CD1c-positive myeloid dendritic cell (primary cell): ENCODE measurements around the gene STIP1.

Source experiments
- DNase-seq: peaks from one replicate; pipeline ENCODE4 v3.0.0-alpha.2; 2016; ENCODE audit errors: extremely low spot score

STIP1 gene

DNA sequence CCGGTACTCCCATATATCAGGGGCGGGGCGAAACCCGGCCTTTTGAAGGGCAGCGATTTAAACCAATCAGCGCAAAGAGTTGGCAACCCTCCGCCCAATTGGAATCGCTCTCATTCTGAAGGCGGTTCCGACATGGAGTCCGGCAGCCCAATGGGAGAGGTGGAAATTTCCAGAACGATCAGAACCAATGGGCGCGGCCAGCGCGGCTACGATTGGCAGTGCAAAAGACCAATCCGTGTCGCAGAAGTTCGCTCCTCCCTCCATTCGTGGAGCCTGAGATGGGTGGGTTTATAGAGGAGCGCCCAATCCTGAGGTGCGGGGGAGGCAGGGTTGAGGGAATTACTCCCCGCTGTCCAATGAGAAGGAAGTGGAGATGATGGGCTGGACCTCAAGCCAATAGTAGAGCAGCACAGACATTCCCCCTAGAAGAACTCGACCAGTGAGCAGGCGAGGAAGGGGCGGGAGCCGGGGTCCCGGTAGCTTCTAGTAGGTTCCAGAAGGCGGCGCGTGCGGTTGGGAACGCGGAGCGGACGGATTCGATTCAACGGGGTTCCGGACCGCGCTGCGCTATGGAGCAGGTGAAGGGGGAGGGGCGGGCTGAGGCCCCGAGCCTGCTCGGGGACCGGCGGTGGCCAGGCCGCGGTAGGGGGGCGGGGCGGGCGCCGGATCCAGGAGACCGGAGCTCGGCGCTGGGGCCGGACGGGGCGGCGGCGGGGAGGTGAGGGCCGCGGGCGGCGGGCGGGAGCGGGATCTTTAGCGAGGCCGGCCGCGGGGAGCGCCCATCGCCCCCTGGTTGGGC is at the start of gene STIP1:
Gene STIP1, plus strand, starts transcription at position 479 of the 799 bp plus-strand sequence. Its CDS starts 91 bp downstream, at position 570.
- DNase-seq: peak; percentile 100

GRCh38 chr11:64136765-64137441 is 49.1 kb upstream of the STIP1 start:
- DNase-seq: no peak

- no peak for DNase-seq
Measured at GRCh38 chr11:64138398-64138797, 47.6 kb upstream of the STIP1 start.

- no peak for DNase-seq
Measured at GRCh38 chr11:64139049-64139448, 46.9 kb upstream of the STIP1 start.

- DNase-seq: no peak
Measured at GRCh38 chr11:64140082-64140481, 45.9 kb upstream of the STIP1 start.

GRCh38 chr11:64141081-64141783 is 44.7 kb upstream of the STIP1 start:
- DNase-seq: no peak

DNA sequence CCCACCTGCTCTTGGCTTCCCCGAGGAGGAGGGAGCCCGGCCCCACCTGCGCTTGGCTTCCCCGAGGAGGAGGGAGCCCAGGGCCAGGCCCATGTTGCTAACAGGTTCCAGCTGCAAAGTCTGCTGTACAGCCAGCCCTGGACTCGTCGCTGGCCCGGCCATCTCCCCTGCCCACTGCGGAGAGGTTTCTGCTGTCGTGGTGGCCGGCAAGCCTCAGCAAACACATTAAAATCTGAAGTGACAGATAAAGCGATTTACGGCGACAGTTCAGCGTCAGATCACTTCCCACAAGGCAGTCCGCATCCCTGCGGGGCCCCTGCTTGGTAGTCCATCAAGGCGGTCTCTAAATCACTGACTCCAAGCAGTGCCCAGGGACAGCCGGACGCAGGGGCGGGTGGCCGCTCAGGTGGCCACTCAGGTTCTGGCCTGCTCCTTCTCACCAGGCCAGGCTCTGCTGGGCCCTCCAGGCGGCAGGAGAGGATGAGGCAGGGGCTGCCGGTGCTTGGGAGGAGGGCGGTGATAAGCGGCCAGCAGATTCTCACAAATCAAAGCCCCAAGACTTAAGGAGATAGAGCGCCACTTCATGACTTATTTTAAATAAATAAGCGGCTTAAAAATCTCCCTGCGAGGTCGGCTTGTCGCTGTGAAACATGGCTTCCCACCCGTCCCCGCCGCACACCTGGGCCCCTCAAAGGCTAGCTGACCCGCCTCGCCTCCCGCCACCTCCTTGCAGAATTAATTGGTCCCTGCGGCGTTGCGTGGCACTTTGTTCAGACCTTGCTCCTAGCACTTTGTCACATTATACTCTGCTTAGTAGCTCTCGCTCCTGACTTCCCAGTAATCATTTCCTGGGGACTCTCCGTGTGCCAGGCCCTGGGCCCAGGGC is 41.1 kb upstream of the STIP1 start:
- no peak for DNase-seq

DNA sequence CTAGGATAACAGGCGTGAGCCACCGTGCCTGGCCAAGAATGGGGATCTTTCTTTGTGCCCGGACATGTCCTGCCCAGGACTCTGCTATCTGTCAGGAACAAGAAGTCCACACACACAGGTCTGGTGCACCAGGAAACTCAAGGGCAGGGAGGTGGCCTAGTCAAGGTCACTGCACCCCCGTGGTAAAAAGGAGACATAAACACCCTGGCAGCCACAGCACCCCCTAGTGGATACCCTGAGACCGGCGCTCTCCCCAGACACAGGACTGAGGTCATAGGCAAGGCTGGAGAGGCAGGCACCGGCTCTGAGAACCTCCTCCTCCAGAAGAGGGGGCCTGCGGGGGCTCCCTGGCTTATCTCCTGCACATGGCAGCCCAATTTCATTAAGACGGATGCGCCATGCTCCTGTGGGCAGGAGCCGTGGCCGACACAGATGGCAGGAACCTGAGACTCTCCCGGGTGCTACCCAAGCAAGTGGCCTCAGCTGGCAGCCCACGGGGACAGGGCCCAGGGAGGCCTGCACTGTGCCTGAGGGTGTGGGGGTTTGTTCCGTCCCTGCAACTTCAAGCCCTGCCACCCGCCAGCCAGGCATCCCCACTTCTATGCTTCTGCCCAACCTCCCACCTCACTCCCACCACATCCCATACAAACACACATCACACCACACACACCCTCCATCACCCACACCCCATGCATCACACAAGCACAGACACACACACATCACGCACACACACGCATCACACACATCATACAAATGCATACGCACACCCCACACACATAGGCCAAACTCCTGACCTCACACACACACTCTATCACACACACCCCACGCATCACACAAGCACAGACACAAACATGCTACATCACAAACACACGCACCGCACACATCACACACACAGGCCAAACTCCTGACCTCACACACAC is 39.7 kb upstream of the STIP1 start:
- DNase-seq: peak; percentile 75

DNA sequence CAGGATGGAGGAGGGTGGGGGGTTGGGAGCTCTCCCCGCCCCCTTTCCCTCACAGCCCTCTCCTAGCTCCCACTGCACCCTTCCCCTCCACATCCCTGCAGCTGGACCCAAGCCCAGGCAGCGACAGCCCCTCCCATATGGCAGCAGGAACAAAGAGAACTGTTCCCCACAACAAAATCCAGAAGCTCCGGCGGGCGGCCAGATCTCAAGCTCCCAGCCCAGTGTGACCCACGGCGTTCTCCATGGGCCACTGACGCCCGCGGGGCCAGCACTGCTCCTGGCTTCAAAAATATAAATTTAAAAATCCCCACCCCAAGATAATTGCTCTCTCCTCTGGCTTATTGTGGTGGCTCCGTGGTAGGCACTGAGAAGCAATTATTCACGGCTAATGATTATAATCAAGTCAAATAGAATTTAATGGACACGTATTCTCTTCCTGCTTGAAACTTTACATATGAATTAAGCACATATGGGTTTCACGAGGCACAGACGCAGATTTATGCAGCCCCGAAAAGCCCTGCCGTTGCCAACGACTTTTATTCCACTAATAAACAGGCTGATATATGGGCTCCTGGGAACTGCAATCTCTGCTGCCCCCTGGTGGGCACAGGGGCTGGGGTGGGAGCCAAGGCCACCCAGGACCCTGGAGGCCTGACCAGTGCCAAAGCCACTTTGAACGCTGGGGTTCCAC is 37.6 kb upstream of the STIP1 start:
- DNase-seq: peak; percentile 83

- no peak for DNase-seq
Measured at GRCh38 chr11:64148917-64149617, 36.9 kb upstream of the STIP1 start.

DNA sequence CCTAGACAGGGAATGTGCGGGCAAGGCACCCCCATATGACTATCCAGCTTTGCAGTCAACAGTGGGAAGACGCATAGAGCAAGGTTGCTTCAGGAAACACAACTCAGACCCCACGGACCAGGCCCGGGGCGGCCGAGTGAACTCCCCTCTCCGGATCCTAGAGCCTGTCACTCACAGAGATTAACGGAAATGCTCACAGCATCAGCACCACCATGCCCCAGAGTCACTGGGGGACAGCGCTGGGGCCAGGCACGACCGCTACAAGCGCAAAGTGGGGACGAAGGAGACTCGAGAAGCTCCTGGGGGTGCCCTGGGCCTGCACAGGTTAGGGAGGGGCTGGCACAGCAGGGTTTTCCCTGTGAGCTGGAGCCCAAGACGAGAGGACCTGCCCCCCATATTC is 35.9 kb upstream of the STIP1 start:
- no peak for DNase-seq

DNA sequence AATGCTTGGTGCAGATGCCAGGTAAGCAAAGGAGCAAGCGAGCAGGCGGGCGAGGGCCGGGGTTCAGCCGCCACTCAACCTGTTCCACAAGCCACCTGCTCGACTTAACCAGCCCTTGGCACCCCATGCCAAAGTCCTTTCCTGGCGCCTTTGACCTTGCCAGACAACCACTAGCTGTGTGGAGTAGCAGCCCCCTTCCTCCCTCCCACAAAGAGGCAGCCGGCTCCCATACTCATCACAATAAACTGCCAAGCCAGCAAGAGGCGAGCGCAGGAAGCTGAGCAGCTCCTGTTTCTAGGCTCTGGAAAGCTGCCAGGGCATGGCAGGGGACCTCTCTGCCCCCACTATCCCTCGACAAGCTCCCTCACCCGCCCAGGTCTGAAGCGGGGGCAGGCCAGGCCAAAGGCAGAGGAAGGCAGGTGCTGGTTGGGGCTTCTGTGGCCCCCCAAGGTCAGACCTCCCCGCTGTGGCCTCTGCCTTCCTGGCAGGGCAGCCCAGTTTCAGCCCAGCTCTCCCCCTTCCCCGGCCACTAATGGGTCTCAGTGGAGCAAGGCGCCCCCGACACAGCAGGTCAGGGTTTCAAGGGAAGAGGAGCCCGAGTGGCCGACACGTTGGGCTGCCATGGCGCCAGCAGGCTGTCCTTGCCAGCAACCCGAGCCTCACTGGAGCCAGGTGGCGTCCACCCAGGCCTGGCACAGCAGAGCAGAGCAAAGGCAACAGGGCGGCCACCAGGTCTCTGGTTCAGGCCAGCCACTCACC is 35.3 kb upstream of the STIP1 start:
- DNase-seq: no peak

- no peak for DNase-seq
Measured at GRCh38 chr11:64151337-64151736, 34.6 kb upstream of the STIP1 start.

DNA sequence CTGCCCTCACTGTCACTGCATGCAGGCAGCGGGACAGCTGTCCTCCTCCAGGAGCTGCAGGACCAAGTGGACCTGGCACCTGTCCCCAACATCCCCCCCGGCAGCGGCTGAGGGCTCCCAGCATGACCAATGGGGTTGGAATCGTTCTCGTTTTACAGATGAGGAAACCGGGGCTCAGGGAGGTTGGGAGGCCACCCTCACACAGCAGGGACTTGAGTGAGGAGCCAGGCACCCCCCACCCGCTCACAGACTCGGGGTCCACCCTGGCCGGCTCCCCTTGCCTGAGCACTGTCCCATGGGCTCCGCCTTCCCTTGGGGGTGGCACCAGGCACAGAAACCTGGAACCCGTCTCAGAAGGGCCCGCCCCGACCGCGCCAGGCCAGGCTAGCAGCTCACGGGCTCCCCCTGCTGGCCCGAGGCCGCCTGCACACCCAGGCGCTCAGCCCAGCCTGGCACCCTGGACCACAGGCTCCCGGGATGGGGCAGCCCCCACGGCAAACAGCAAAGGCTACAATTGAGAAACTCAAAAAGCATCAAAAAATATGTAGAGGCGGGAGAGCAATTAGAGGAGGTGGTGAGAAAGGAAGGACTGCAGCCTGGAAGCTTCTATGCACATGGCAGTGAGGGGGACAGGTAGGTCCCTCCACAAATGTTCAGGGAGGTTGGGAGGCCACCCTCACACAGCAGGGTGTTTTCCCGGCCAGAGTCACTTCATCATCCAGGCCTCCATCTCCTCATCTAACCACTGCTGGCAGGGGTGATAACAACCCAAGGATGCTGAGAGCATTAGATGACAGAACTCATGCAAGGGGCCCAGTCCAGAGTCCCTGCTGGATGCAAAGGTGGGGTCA is 32.9 kb upstream of the STIP1 start:
- peak; percentile 75 for DNase-seq

GRCh38 chr11:64153812-64154211 is 32.2 kb upstream of the STIP1 start:
- no peak for DNase-seq

GRCh38 chr11:64156235-64157011 is 29.5 kb upstream of the STIP1 start:
- no peak for DNase-seq
